HG03196 (cell line): Measurements from ENCODE around the gene GRID1.

ENCODE experiments used
- ATAC-seq: cut with Tn5 transposase; IDR thresholded peaks from one replicate; pipeline ENCODE4 v1.9.1; 2021; ENCODE audit not compliant: unreplicated experiment

Gene GRID1

GRCh38 chr10:86281396-86281795, 85.2 kb downstream of the GRID1 start:
- ATAC-seq, result no peak

DNA sequence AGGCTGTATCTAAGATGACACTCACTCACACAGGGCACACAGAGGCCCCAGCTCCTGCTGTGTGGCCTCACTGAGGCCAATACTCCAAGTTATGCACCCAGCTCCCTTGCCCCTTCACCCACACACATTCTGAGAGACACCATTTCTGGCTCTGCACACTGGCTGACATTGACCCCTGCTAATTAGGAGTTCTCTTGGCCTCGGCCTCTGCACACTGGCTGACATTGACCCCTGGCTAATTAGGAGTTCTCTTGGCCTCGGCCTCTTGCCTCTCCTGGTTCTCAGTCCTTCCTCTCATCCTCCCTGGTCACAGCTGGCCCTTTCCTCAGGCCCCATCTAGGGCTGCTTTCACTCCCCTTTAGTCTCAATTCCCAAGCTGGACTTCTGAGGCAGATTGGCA, 97.3 kb downstream of the GRID1 start:
- no peak for ATAC-seq

- ATAC-seq, result no peak
Measured at GRCh38 chr10:86267286-86268195, 99.1 kb downstream of the GRID1 start.

- ATAC-seq, result no peak
Measured at GRCh38 chr10:86266446-86267242, 100.0 kb downstream of the GRID1 start.

GRCh38 chr10:86265895-86266259, 100.7 kb downstream of the GRID1 start:
- ATAC-seq, result no peak

DNA sequence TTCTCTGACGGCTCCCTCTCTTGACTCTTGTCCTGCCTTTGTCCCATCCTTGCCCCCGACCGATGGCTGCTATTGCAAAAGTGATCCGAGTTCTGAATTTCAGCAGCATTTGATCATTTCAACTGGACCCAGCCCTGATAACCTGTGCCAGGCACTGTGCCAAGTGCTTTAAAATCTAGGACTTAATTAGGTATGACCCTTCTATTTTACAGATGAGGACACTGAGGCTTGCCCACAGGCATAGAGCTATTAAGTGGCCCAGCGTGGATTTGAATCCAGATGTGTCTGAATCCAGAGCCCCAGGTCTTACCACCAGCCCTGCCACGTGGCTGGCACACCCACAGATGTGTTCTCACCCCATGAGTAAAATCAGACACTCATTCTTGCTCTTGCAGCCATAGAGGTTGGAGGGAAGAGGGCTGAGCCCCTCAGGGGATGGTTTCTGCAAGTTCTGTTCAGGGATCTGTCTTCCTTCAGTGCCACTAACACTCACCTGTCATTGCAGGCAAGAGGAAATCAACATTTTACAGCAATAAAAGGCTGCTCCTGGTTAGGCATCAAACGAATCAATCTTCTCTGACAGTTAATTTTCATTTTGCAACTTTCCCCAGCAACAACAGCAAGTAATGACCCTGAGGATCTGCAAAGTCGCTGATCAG, 101.2 kb downstream of the GRID1 start:
- no peak for ATAC-seq

DNA sequence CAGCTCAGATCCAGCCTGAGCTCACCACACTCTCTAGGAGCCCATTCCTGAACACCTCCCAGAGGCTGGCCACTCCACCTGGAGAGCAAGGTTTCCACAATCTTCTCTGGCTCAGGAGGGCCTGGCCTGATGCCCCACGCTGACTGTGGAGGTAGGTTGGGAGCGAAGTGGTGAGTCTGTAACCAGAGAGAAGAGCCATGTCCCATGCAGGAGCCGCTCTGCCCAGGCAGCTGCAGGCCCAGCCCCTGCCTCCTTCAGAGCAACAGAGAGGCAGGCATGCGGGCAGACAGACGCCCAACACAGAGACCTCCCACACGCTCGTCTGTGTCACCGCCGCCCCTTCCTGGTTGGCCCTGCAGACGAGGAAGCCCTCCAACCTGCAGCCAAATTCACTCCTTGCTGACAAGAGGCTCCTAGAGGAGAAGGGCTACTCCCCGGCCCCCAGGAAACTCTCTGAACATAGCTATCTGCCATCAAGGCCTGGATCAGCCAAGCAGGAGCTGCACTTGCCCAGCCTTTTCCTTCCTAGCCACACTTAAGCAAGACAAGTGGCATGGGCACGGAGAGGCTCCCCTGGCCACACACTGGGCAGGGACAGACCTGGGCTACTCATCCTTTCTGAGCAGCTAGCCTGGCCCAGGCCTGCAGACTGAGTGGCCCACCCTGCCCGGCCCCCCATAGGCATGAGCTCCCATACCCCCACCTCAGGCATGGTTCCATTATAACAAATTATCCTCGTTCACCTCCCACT, 101.9 kb downstream of the GRID1 start:
- no peak for ATAC-seq

DNA sequence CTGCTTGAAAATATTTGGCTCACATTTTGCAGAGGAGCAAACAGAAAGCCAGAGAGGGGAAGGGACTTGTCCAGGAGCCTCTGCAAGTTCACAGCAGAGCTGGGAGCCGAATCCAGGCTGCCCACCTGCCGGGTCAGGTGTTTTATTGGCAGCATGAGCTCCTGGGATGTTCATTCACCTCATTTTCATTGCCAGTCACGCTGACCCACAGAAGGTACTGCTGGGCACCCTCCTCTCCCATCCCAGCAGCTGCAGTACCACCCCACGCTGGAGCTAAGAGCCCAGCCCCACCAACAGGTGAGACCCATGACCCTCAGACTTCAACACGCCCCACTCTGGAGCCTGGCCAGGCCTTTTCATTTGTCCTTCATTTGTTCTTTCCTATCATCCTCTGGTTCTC, 102.7 kb downstream of the GRID1 start:
- ATAC-seq, result no peak

GRCh38 chr10:86263209-86263608, 103.4 kb downstream of the GRID1 start:
- no peak for ATAC-seq

- no peak for ATAC-seq
Measured at GRCh38 chr10:86262688-86263181, 103.9 kb downstream of the GRID1 start.

DNA sequence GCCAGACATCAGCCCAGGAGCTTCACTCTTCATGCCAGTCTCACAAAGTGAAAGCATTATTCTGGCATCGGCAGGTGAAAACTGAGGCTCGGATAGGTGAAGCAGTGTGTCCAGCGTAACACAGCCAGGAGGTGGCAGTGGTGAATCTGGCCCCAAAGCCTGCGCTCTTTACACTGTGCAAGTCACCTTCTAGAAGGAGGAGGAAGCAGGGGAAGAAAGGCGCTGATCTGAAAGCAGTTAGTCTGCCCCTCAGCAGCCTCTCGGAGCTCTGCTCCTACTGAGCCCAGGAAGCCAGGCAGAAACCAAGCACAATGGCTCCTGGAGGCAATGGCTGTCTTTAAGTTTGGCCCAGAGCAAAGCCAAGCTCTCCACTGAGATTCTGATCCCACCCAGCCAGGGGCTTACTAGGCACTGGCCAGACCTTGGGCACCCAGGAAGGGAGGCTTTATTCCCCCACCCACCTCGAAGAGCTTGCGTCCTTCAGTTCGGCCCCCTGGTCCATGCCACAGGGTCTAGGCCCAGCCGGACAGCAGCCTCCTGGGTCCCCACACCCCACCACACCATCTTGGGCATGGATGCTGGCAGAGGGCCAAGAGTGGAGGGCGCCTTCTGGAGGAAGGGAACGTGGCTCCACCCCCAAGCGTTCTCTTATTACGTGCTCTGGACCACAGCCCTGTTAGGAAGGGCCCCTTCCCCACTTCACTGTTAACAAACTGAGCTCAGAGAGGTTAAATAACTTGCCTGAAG, 104.5 kb downstream of the GRID1 start:
- ATAC-seq, result no peak

DNA sequence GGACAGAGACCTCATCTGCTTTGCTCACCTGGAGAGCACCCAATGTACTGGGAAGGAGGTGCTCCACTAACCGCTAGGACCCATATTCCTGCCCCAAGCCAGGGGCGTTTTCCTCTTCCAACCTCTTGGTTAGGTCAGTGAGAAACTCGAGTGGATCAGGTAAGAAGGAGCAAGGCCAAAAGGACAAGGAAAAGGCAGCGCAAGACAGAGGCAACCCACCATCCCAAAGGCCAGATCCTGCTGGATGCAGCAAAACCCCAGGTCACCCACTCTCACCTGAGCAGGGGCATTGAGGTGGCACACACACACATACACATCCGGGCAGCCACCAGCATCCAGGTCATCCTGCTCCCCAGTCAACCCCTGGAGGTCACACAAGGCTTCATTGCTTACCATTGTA, 105.1 kb downstream of the GRID1 start:
- ATAC-seq, result no peak

GRCh38 chr10:86260564-86260963, 106.0 kb downstream of the GRID1 start:
- ATAC-seq, result no peak

- no peak for ATAC-seq
Measured at GRCh38 chr10:86259901-86260562, 106.6 kb downstream of the GRID1 start.

GRCh38 chr10:86258941-86259340, 107.7 kb downstream of the GRID1 start:
- ATAC-seq, result no peak

DNA sequence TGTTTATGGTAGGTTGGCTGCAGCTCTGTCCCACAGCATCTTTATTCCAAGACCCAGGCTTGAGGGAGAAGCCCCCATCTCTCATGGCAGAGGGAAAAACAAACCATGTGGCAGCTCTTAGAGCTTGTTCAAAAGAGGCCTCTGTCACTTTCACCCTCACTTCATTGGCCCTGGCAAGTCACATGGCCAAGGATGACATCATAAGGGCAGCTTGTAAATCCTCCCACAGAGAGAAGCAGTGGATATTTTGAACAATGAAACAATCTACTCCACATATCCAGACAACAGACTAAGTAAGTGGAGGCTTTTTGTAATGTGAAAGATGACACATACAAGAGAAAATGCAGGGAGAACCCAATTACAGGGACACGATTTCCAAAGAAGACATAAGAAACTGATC, 108.1 kb downstream of the GRID1 start:
- no peak for ATAC-seq

- no peak for ATAC-seq
Measured at GRCh38 chr10:86257683-86258082, 108.9 kb downstream of the GRID1 start.

DNA sequence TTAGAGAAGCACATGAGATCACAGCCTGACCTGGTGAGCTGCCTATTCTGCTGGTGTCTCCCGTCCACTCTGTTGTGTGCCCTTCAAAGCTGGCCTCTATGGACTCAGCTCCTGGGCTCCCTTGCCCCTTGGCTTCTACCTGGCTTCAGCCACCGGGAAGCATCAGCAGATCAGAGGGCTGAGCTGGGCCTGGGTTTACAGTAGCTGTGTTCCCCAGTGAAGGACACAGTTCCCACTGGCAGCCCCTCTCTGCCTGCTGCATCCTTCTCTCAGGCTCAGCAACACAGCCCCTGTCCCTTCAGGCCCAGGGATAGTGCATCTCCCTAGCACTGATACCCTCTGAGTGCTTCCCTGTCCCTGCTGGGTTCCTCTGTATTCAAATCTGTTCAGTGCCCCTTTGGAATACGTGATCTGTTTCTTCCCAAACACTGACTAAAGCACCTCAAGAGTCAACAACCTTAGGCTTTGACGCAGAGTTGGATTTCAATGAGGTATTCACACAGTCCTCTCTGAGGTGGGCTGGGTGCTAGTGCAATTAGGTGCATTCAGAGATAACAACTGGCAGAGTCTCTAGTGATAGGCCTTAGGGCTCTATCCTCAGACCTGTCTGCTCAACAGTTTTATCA, 109.8 kb downstream of the GRID1 start:
- no peak for ATAC-seq
